Activated effector memory CD4-positive, alpha-beta T cell treated with anti-CD3 and anti-CD28 coated beads, Interleukin-2, amount 50 U/mL, for 16 hours (primary cell): Measurements from ENCODE around the gene XPA.
"Not testable (repeated sequence)": the region's sequence is repeated elsewhere in the genome, so short reads cannot be mapped to it uniquely, and the experiment has no call there.

Experiments
- DNase-seq: peaks from one replicate; pipeline ENCODE4 v3.0.0-alpha.2; 2020

The XPA gene

DNA sequence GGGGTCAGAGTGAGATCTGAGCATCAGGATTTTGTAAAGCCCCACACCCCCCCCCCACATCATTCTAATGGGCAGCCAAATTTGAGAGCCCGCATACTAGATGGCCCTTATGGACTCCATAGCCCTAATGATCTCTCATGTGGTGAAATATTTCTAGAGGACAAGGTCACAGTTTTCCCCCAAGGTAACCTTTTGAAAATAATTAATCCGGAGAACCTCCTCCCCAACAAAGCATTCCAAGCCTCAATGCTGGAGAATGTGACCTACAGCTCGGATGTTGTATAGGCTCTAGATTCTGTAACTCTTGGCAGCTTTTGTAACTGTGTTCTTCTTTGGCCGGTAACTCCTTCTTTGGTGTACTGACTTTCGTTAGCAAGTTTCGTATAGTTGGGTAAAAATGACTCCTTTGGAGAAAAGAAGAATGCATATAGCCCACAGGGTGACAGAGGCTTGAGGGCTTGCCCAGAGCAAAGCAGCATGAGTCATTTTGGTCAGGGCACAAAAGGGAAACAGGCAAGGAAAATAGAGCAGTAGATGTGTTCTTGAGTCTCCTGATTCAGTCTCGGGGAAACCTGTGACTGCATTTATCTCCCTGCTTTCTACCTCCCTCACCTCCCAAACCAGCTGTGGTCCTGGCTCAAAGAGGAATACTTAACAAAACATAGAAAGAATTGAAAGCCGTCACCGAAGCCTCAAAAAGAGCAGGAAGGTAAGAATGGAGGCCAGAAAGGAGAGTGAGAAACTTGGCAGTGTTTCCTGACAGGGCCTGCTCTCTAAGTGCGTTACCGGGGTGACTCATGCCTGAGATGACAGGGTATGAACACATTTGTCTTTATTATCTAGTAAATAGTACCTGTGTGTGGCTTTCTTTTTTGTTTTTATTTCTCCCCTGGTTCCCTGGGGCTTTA lies 6.6 kb upstream of the XPA start:
- no peak for DNase-seq

DNA sequence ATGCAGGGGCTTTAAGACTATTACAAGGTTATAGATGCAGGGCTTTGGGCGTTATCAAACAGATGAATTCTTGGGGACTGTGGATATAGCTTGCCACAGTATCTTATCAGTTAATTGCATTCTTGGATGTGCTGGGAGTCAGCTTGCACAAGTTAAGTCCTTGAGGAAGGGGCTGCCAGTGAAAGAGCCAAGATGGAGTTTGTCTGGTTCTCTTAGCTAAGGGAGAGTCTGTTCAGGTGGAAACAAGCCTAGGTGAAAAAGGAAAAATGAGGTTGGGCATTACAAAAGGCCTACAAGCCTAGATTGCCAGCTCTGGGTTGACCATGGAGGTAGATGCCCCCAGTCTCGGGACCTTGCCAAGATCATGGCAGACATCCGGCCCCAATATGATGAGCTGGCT lies 2.7 kb upstream of the XPA start:
- not testable (repeated sequence) for DNase-seq

DNA sequence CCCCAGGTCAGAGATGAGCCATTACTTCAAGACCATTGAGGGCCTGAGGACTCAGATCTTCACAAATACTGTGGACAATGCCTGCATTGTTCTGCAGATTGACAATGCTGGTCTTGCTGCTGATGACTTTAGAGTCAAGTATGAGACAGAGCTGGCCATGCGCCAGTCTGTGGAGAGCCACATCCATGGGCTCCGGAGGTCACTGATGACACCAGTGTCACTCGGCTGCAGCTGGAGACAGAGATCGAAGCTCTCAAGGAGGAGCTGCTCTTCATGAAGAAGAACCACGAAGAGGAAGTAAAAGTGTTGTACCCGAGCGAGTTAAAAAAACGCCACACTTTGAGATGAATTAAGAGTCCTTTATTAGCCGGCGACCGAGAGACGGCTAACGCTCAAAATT lies 2.1 kb upstream of the XPA start:
- DNase-seq: not testable (repeated sequence)

GRCh38 chr9:97698865-97699264 lies 1.7 kb upstream of the XPA start:
- DNase-seq: no peak

DNA sequence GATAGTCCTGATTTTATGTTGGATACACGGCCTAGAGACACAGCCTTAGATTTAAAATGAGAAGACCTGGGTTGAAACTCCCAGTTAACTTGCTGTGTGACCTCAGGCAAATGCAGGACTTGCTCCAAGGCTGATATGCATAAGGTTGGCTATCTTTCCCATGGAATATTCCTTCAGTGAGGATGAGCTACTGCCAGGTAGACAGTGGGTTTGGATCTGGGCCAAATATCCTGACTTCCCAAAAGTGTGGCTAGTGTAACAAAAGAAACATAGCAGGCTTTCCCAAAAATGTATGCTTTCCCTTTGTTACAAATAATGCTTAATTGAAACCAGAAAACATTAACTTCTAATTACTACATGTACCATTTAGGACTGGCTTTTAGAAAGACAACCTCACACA lies 697 bp upstream of the XPA start:
- DNase-seq: no peak

- DNase-seq: no peak
These were observed 941 bp downstream of the XPA start for GRCh38 chr9:97695995-97696802.

DNA sequence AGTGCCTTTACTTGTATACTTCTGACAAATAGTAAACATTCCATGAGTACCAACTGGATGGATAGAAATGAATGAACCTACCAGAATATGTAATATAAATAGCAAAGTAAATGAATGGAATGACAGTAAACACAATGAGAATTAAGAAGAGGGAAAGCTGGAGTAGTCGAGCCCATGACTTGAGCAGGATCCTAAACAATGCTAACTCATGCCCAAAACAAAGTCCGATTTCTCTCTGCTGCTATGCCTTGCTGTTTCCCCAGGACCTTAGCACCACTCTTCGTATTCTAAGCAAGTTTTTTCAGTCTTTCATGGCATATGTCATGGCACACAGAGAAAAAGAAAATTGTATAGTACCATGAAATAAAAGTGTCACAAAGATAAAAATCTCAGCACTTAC lies 1.8 kb downstream of the XPA start:
- DNase-seq: no peak

GRCh38 chr9:97694769-97695168 lies 2.4 kb downstream of the XPA start:
- DNase-seq: no peak

GRCh38 chr9:97689401-97690180 lies 7.5 kb downstream of the XPA start:
- DNase-seq: no peak

- DNase-seq: no peak
These were observed 8.5 kb downstream of the XPA start for GRCh38 chr9:97688654-97689053.

- no peak for DNase-seq
These were observed 14.9 kb downstream of the XPA start for GRCh38 chr9:97682242-97682641.

DNA sequence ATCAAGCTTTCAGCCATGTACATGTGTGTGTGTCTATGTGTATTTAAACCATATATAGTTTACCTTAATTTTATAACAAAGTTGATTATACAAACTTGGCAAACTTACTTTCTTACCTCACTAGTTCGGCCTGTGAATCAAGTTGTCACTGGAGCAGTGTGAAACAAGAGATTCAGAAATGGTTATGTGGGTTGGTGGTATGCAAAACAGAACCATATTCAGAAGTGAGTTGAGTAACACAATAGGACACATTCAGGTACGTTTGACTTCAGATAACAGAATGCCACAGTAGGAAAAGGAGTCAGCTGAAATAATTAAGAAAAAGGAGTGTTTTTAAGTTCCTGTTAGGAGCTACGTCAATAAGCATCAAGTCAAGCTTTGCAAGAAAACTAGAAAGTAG lies 21.5 kb downstream of the XPA start:
- no peak for DNase-seq

DNA sequence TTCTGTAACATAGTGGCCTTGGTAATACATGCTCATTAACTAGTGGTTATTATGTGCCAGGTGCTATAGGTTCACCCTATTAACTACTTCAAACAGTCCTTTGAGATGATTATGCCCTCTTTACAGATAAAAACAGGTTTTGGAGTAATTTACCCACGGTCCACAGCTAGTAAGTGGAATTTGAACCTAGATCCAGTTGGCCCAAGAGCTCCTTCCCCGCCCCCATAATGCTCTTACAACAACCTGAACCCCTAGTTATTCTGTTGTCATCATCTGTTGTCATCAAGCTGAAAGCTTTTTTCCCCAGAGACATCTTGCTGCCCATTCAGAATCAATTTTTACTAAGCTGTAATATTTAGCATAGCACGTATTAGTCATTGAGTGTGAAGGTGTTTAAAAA lies 23.2 kb downstream of the XPA start:
- no peak for DNase-seq

- no peak for DNase-seq
These were observed 24.7 kb downstream of the XPA start for GRCh38 chr9:97672403-97672802.

GRCh38 chr9:97670586-97670985 lies 26.6 kb downstream of the XPA start:
- DNase-seq: no peak

DNA sequence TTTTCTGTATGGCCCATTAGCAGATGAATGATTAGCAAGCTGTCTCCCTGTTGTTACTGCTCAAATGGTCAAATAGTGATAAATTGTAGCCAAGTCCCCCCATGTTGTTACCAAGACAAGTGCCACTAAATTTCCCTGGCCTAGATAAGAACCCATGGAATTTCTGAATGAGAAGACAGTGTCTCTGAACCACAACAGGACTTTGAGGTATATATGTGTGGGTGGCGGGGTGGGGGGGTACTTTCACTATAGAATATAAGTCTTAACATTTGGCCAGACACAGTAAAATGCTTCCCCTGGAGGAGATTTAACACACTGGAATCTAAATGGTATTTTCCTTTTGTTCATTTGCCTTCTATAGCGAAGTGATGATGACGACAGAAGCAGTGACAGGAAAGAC lies 28.7 kb downstream of the XPA start:
- no peak for DNase-seq

- DNase-seq: no peak
These were observed 30.0 kb downstream of the XPA start for GRCh38 chr9:97666907-97667686.

GRCh38 chr9:97665742-97666141 lies 31.4 kb downstream of the XPA start:
- no peak for DNase-seq

GRCh38 chr9:97660847-97661246 lies 36.3 kb downstream of the XPA start:
- DNase-seq: no peak

DNA sequence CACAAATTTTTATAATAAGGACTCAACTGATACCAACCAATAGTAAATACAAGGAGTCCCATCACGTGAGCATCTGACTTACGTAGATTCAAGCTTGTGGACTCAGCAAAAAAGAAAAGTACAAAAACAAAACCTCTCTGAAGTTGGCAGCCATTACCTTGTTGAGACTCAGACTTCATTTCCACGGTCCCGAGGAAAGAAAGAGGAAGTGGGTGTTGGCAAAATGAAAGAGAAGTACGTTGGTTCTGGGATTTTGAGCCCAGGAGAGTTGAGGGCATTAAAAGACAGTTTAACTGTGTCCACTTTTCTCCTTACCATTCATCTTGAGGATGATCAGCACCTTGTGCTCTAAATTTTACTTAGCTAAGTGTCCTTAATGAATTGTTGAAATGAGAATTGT lies 36.8 kb downstream of the XPA start:
- DNase-seq: no peak

DNA sequence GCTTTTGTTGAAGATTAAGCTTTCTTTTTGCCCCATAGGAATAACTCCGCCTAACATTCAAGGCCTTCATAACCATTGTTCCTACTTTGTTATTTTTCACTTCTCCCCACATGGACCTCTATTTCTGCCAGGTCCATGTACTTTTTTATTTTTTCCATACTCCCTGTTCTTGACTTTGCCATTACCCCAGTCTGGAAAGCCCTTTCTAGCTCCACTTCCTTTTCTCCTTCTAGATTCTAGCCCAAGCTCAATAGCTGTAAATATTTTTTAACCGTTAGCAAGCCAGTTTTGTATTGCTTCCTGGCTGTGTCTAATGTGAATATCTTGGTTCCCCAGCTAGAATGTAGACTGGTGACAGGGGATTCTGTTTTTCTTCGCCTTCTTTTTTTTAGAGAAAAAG lies 37.4 kb downstream of the XPA start:
- no peak for DNase-seq

- DNase-seq: no peak
These were observed 38.4 kb downstream of the XPA start for GRCh38 chr9:97658707-97659106.

GRCh38 chr9:97651646-97652045 lies 45.5 kb downstream of the XPA start:
- no peak for DNase-seq
